ENCODE data around the gene MUSTN1.

The MUSTN1 gene

GRCh38 chr3:52798978-52799476 is 35.8 kb downstream of the MUSTN1 start:
- FAIRE-seq: no peak

DNA sequence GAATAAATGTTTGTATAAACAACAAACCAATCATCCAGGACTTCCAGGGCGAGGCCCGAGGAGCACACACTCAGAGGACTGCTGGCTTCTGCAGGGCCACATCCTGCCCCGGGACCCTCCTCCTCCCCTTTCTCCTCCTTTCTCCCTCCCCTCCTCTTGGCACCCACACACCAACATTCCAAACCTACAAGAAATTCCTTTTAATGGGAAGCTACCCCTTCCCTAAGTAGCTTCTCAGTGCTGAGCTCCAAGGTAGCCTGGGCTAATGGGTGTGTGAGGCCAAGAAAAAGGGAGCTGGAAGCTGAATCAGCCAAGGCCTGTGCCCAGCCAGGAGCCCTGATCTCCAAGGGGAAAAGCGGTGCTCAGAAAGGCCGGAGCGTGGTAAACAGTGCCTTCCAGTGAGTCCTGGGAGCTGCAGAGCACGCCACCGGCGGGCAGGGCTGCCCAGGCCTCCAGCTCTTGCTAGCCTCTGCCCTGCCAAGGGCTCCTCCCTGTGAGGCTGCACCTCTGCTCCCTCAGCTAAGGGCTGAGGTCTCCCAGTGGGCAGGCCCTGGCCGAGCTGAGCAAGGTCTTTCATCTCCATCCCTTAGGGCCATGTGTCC is 36.3 kb downstream of the MUSTN1 start:
- no peak for FAIRE-seq

DNA sequence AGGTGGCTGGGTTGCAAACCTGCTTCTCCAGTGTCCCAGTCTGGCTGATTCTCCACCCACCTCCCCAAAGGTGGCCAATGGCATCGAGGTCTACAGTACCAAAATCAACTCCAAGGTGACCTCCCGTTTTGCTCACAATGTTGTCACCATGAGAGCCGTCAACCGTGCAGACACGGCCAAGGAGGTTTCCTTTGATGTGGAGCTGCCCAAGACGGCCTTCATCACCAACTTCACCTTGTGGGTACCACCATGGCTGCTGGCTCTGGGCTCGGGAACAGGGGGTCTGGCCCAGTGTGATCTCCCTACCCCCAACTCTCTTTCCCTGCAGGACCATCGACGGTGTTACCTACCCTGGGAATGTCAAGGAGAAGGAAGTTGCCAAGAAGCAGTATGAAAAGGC is 38.4 kb downstream of the MUSTN1 start:
- FAIRE-seq: no peak

DNA sequence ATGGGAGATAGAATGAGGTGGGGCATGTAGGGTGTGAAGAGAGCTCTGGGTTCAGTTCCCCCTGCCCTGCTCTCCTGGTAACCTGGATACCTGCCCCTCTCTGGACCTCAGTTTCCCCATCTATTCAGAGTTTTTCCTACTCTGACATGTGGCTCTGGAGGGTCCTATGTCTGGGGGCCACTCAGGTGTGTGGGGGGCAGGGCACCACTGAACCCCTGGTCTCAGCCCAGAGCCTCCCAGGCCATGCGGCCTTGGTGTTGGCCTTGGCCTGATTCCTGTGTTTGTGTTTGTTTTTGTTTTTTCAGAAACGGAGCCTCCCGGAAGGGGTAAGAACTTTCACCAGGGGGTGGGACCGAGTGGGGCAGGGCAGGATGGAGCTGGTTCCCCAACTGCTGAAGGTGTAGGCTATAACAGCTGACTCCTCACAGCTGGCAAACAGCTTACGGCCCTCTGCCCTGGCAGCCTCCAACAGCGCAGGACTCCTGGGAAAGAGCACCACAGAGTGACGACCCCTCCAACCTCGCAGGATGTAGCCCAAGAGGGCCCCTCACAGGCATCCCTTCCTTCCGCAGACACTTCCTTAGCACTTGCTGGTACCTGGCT is 39.4 kb downstream of the MUSTN1 start:
- no peak for FAIRE-seq

- no peak for FAIRE-seq
These were observed 40.2 kb downstream of the MUSTN1 start, which contains the start of gene ITIH3 for GRCh38 chr3:52794612-52795099. Gene ITIH3 (plus strand): TSS chr3:52794796. CDS start chr3:52794804, 8 bp downstream.

DNA sequence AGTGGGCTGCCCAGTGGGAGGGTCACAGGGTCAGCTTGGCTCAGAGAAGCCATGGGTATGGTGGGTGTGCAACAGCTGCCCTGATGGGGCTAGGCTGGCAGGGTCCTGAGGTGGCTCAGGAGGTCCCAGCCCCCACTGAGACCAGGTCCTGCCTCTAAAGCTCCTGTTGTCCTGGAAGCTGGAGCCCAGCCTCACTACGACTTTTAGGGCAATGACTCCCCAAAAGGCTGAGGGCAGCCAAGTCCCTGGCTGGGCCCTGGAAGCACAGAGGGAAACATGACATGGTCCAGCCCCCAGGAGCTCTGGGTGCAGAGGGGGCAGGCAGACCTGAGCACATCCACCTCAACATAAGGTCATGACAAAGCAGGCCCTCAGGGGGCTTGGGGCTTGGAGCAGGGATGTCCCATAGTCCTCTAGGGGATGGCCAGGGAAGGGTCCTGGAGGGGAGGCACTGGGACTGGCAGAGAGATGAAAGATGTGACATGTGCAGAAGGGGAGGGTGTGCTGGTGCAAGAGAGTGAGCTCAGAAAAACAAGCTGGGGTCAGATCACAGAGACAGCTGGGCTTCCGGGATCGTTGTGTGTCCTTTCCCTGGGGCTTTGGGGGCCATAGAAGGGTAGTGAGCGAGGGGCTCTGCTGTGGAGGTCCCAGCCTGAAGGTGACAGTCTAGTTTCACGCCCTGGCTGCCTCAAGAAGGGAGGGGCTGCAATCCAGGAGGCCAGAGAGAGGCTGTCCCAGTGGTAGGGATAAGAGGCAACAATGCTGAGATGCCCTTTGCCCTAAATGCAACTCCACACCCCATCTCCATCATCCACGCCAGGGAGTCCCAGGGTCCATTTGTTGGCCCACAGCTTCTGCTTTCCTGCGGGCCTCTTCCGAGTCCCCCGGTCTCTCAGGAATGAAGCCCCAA is 40.9 kb downstream of the MUSTN1 start:
- FAIRE-seq: no peak

DNA sequence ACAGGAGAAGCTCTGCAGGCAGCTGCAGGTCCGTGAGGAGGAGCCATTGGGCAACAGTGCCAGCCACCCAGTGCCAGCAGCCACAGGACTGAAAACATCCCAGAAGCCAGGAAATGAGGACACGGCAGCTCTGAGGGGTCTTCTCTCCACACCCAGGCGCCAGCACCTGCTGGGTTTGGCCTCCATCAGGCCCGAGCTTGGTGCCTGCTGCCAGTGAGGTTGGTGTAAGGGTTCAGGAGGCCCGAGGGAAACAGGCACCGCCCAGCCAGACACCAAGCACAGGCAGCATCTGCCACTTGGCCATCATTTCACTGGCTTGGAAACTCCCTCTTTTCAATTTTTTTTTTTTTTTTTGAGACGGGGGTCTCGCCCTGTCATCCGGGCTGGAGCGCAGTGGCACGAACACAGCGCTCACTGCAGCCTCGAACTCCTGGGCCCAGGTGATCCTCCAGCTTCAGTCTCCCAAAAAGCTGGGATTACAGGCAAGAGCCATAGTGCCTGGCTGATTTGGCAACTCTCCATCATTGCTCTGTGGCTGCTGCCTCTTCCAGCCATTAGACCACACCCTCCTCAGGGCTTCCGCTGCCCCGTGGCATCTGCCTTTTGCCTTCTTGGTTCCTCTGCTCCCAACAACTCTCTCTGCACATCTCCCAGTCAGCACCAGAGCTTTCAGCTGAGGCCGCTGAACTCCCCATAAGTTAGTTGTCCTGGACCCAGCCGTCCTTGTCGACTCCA is 41.7 kb downstream of the MUSTN1 start:
- no peak for FAIRE-seq

DNA sequence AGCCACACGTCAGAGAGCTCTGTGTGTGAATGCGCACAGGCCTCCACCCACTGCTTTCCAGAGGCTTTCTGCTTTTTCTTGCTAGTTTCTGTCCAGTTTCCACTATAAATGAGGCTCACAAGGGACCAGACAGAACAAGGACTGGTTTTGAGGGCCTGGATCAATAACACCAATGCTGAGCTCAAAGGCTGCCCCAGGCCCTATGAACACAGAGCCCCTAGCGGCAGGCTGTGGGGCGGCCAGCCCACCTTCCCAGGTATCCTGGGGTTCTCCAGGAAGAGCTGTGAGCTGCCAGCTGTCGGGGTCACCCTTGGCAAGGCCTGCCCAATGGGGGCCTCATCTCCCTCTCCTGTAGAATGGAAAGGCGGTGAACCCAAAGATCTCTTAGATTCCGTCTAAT is 42.4 kb downstream of the MUSTN1 start:
- FAIRE-seq: no peak

DNA sequence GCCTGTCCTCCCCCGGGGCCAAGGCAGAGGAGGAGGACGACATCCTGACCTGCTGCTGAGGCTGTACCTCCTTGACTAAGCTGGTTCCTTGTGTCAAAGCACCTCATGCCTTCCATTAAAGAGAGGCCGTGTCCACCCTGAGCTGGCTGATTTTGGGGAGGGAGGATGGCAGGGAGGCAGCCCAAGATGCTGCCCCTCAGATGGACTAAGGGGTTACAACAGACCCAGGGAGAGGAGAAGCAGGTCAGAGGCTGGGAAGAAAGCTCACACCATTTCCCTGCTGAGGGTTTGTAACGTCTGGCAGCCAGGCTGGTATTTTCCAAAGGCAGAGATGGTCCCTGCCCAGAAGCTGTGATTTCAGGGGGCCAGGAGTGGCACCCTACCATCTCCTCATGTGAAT is 42.9 kb downstream of the MUSTN1 start:
- no peak for FAIRE-seq

DNA sequence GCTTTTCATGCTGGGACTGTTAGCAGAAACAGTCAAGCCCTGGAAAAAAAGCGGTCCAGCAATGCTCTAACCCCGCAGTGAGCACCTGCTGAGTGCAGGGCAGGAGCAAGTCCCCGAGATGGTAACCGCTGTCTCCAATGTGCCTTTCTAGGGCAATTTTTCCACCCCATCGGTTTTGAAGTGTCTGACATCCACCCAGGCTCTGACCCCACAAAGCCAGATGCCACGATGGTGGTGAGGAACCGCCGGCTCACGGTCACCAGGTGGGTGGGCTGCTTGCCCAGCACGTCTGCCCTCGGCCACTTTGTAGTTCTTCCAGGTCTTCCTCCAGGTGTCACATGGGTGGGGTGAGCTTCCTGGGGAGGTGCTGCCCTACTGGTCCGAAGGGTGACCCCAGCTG is 43.5 kb downstream of the MUSTN1 start:
- no peak for FAIRE-seq

DNA sequence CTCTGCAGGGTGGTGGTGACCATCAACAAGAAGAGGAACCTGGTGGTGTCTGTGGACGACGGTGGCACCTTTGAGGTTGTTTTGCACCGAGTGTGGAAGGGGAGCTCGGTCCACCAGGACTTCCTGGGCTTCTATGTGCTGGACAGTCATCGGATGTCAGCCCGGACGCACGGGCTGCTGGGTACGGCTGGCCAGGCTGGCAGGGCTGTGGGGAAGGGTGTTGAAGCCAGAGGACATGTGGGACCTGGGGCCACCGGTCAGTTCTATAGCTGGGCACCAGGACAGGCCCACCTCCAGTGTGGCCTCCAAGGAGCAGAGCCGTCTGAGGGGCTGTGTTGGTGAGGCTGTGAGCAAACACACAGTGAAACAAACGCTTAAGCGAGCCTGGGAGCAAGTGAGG is 44.1 kb downstream of the MUSTN1 start:
- FAIRE-seq: no peak

- no peak for FAIRE-seq
These were observed 44.5 kb downstream of the MUSTN1 start for GRCh38 chr3:52790337-52790736.

DNA sequence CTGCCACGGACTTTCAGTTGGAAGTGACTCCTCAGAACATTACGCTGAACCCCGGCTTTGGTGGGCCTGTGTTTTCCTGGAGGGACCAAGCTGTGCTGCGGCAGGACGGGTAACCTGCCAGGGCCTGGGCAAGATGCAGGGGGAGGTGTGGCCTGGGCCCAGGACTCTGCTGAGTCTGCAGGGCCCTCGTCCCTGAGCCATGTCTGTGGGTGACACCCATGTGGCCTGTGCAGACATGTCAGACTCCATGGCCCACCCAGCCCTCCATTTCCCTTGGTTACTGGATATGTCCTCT is 45.1 kb downstream of the MUSTN1 start:
- FAIRE-seq: no peak

GRCh38 chr3:52788890-52789745 is 45.7 kb downstream of the MUSTN1 start:
- FAIRE-seq: no peak

DNA sequence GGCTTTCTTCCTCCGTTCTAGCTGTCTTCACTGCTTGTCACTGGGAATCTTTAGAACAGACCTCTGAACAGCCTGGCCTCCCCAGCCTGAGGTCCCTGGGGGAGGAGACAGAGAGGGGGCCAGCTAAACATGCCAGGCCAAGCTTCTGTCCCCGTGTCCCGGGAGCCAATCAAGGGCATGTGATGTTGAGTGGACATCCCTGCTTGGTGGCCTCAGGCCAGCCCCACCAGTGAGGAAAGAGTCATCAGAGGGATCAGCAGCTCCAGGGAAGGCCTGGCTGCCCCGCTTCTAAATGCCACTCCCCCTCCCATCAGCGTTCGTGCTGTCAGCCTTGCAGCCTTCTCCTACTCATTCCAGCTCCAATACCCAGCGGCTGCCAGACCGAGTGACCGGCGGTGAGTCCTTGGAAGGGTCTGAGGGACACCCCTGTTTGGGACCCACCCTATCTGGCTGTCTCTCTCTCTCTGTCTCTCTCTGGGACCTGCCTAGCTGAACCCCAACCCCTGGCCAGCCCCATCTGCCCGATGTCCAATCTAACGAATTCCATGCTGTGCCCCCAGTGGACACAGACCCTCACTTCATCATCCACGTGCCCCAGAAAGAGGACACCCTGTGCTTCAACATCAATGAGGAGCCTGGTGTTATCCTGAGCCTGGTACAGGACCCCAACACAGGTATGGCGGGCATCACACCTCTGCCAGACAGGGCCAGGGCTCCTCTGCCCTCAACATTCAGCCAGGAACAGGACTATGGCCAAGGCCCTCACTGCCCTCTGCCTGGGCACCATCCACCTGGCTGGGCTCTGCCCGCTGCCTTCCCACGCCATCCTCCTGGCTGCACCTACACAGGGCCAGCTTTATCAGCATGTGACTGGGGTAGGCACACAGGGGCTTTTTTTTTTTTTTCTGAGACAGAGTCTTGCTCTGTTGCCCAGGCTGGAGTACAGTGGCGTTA is 46.9 kb downstream of the MUSTN1 start:
- FAIRE-seq: no peak

DNA sequence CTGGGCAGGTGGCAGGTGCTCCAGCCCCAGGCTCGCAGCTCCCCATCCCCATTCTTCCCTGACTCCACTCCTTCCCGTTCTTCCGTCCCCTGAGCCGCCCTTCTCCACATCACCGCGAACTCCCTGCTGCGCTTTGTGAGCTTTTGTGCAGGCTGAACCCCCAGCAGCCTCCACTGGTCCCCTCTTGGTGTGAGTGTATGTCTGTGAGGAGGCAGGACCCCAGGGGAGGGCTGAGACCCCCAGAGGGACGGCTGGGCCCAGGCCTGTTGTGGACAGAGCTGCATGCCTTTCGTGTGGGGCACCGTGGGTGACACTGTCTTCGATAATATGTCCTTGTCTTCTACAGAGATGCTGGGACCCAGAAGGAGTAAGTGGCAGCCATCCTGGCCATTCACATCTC is 47.6 kb downstream of the MUSTN1 start:
- no peak for FAIRE-seq

DNA sequence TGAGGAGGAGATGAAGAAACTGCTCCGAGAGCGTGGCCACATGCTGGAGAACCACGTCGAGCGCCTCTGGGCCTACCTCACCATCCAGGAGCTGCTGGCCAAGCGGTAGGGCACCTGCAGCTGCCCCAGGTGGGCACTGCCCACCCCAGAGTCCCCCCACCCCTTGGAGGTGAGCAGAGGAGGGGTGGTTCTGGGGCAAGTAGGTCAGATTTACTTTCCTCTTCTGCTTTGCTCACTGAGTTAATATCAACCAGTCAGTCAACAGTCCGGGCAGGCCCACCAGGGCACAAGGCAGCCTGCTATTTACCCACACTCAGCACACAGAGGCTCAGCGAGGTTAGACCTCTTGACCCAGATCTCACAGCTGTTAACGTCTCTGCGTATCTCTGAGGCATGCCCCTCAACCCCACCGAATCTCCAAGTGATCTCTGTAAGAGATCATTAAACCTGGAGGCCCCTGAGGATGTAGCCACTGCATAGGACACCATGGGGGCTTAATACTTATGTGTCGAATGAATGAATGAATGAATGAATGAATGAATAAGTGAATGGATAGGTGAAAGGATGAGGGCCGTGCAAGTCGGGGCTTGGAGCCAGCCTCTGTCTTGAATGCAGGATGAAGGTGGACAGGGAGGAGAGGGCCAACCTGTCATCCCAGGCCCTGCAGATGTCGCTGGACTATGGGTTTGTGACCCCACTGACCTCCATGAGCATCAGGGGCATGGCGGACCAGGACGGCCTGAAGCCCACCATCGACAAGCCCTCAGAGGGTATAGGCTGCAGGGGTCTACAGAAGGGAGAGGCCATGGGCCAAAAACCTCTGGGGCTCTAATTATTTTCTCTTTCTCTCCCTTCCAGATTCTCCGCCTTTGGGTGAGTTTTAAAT is 48.2 kb downstream of the MUSTN1 start:
- no peak for FAIRE-seq

DNA sequence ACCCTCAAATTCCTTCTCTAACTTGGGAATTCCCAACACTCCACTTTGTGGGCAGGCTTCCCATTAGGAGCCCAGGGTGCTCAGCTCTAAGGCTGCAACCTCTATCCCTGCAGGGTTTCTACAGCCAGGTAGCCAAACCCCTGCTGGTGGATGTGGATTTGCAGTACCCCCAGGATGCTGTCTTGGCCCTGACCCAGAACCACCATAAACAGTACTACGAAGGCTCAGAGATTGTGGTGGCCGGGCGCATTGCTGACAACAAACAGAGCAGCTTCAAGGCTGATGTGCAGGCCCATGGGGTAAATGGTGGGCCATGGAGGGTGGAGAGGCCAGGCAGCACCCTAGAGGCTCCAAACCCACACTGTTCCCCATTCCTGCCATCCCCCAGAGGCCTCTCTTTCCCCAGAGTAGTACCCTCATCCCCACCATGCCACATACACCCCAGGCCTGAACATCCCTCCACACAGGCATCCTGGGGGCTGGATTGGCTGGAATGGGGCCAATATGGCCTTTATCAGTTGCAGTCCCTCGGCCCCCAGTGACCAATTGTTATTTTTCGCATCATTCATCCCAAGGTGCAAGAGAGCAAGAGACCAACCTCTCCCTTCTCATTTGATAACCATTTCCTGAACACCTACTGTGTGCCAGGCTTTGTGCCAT is 49.8 kb downstream of the MUSTN1 start:
- no peak for FAIRE-seq

- FAIRE-seq: no peak
These were observed 50.7 kb downstream of the MUSTN1 start for GRCh38 chr3:52784021-52784621.
